ENCODE data around the gene GDF11. TPM values are rescaled to one million over a fixed set of nuclear protein-coding genes. Genes with fewer than 3 reads are reported as not detected.

Gene GDF11
- total RNA-seq, 3 donors from 2014 or later = 0.64 to 1.6 (median 0.88) TPM

GRCh38 chr12:55720071-55720564, 22.8 kb upstream of the GDF11 start, which contains the start of gene RDH5:
TSS of gene RDH5 (plus strand) at chr12:55720393. CDS start at chr12:55721185, 792 bp downstream.
- Histone ChIP-seq H3K36me3 (no peaks in the 10 kb centered on the region), H3K4me1 (peaks cover 16 to 24% of the 10 kb centered on the region in 2 donors), H3K27ac (peak within 1 kb of the TSS; percentile 96 to 97), H3K4me3 (no peak within 1 kb of the TSS), H3K27me3 (no peaks in the 10 kb centered on the region), H3K9me3 (no peaks in the 10 kb centered on the region)
- TF ChIP-seq POLR2AphosphoS5 (IDR thresholded peaks at IDR 0.05) (no peak), CTCF (IDR thresholded peaks at IDR 0.05) (no peak), POLR2A (IDR thresholded peaks at IDR 0.05) (no peak)
- DNase-seq (ENCODE audit: low spot score in 2 of 2) = peak in 1 of 2 donors; percentile 76
- intact Hi-C loops (cut with DNase I; ENCODE audit: low total_unique reads) = no loop called here

GRCh38 chr12:55720894-55721444, 22.0 kb upstream of the GDF11 start:
- intact Hi-C loops (cut with DNase I; ENCODE audit: low total_unique reads) = no loop called here
- no peaks in the 10 kb centered on the region for H3K27me3 ChIP-seq
- peak in 1 of 2 donors; percentile 69 for DNase-seq (ENCODE audit: low spot score in 2 of 2)
- H3K36me3 ChIP-seq = no peaks in the 10 kb centered on the region
- H3K4me1 ChIP-seq = peaks cover 16 to 24% of the 10 kb centered on the region in 2 donors
- TF ChIP-seq POLR2A (IDR thresholded peaks at IDR 0.05) (no peak), POLR2AphosphoS5 (IDR thresholded peaks at IDR 0.05) (no peak), CTCF (IDR thresholded peaks at IDR 0.05) (peak in 2 of 3 donors; percentile 30 to 47)
- no peaks in the 10 kb centered on the region for H3K9me3 ChIP-seq
- no peak overlapping the region for H3K4me3 ChIP-seq
- peak overlapping the region; percentile 61 to 76 for H3K27ac ChIP-seq

- H3K4me3 ChIP-seq = no peak overlapping the region
- TF ChIP-seq POLR2A (IDR thresholded peaks at IDR 0.05) (no peak), CTCF (IDR thresholded peaks at IDR 0.05) (no peak), POLR2AphosphoS5 (IDR thresholded peaks at IDR 0.05) (no peak)
- no peaks in the 10 kb centered on the region for H3K27me3 ChIP-seq
- H3K36me3 ChIP-seq = no peaks in the 10 kb centered on the region
- H3K27ac ChIP-seq = peak overlapping the region; percentile 61 to 76
- intact Hi-C loops (cut with DNase I; ENCODE audit: low total_unique reads) = no loop called here
- H3K4me1 ChIP-seq = peaks cover 16 to 24% of the 10 kb centered on the region in 2 donors
- H3K9me3 ChIP-seq = no peaks in the 10 kb centered on the region
- DNase-seq (ENCODE audit: low spot score in 2 of 2) = no peak
Measured at GRCh38 chr12:55721601-55722213, 21.2 kb upstream of the GDF11 start.

GRCh38 chr12:55722948-55723347, 20.0 kb upstream of the GDF11 start:
- Histone ChIP-seq H3K4me1 (peaks cover 18 to 24% of the 10 kb centered on the region in 2 donors), H3K9me3 (no peaks in the 10 kb centered on the region), H3K27ac (peak overlapping the region in 1 of 2 donors; percentile 30), H3K36me3 (no peaks in the 10 kb centered on the region), H3K4me3 (no peak overlapping the region), H3K27me3 (no peaks in the 10 kb centered on the region)
- DNase-seq (ENCODE audit: low spot score in 2 of 2) = peak in 1 of 2 donors; percentile 49
- TF ChIP-seq POLR2A (IDR thresholded peaks at IDR 0.05) (no peak), CTCF (IDR thresholded peaks at IDR 0.05) (no peak), POLR2AphosphoS5 (IDR thresholded peaks at IDR 0.05) (no peak)
- intact Hi-C loops (cut with DNase I; ENCODE audit: low total_unique reads) = no loop called here
